ENCODE measurements around the gene ARHGAP24. TPM values are rescaled to one million over a fixed set of nuclear protein-coding genes. Genes with fewer than 3 reads are reported as not detected.

ARHGAP24 gene
- polyA plus RNA-seq, 3 donors = 12.5 to 32.0 (median 18.8) TPM

GRCh38 chr4:85787133-85787532 lies 312.2 kb downstream of the ARHGAP24 start:
- Histone ChIP-seq H4K20me1 (ENCODE audit: insufficient read depth, low read length) (peaks cover 24% of the 10 kb centered on the region), H3K4me1 (ENCODE audit: control insufficient read depth in 1 of 2, insufficient read depth in 2 of 2, low read length in 2 of 2) (no peaks in the 10 kb centered on the region), H2AFZ (ENCODE audit: insufficient read depth, low read depth, low read length, poor library complexity, severe bottlenecking) (no peak overlapping the region), H3K79me2 (ENCODE audit: insufficient read depth, low read length) (no peaks in the 10 kb centered on the region), H3K27ac (ENCODE audit: low read depth in 1 of 2, low read length in 2 of 2) (no peak overlapping the region), H3K9me3 (replicated peaks in 1 of 2; ENCODE audit: control insufficient read depth in 1 of 2, insufficient read depth in 1 of 2, low read length in 2 of 2) (no peaks in the 10 kb centered on the region), H3K4me3 (replicated peaks in 1 of 3; ENCODE audit: low read depth in 2 of 3, low read length in 3 of 3) (no peak overlapping the region), H3K9ac (ENCODE audit: insufficient read depth, low read length, poor library complexity, severe bottlenecking) (no peak overlapping the region), H3K36me3 (replicated peaks in 1 of 2; ENCODE audit: control insufficient read depth in 1 of 2, insufficient read depth in 2 of 2, low read length in 2 of 2) (no peaks in the 10 kb centered on the region), H3K4me2 (replicated peaks; ENCODE audit: extremely low read depth, low read length, poor library complexity, severe bottlenecking) (no peak overlapping the region), H3K27me3 (ENCODE audit: control insufficient read depth in 2 of 2, insufficient read depth in 2 of 2, low read length in 2 of 2) (no peaks in the 10 kb centered on the region)
- TF ChIP-seq, protein P1, sequence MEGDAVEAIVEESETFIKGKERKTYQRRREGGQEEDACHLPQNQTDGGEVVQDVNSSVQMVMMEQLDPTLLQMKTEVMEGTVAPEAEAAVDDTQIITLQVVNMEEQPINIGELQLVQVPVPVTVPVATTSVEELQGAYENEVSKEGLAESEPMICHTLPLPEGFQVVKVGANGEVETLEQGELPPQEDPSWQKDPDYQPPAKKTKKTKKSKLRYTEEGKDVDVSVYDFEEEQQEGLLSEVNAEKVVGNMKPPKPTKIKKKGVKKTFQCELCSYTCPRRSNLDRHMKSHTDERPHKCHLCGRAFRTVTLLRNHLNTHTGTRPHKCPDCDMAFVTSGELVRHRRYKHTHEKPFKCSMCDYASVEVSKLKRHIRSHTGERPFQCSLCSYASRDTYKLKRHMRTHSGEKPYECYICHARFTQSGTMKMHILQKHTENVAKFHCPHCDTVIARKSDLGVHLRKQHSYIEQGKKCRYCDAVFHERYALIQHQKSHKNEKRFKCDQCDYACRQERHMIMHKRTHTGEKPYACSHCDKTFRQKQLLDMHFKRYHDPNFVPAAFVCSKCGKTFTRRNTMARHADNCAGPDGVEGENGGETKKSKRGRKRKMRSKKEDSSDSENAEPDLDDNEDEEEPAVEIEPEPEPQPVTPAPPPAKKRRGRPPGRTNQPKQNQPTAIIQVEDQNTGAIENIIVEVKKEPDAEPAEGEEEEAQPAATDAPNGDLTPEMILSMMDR (IDR thresholded peaks at IDR 0.05) = no peak
- no peaks in the 10 kb centered on the region for H3K4me1 Mint-ChIP-seq
- peak overlapping the region in 1 of 7 donors; percentile 11 for H3K27ac Mint-ChIP-seq
- no peaks in the 10 kb centered on the region for H3K9me3 Mint-ChIP-seq
- intact Hi-C loops (cut with micrococcal nuclease) = no loop called here
- peaks cover 0 to 6% of the 10 kb centered on the region in 2 donors for H3K36me3 Mint-ChIP-seq
- WGBS (ENCODE audit: insufficient coverage) = no CpG with 5 or more reads among the region's 3 CpGs
- H3K27me3 Mint-ChIP-seq (ENCODE audit: low read depth in 3 of 3) = no peaks in the 10 kb centered on the region
- no peak for DNase-seq
- no peak overlapping the region for H3K4me3 Mint-ChIP-seq

DNA sequence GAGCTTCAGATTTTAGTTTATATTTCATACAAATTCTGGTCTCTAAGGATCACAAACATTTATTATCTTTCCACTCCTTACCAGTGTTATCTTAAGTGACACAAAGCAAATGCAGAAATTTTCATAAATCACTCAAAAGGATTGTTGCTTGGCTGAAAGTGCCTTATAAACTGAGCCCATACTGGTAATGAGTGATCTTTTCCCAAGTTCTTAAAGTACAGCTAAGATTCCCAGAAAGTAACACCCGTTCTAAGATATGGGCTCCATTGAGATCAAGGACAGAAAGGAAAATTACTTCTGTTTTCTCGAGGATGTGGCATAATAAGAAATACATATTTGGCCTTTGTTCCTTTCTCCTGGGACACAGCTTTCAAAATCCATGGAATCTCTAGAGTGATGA lies 313.7 kb downstream of the ARHGAP24 start:
- peaks cover 0 to 6% of the 10 kb centered on the region in 2 donors for H3K36me3 Mint-ChIP-seq
- no peak overlapping the region for H3K27ac Mint-ChIP-seq
- no peaks in the 10 kb centered on the region for H3K4me1 Mint-ChIP-seq

More for the DNA sequence above, 313.7 kb downstream of the ARHGAP24 start:
- no peaks in the 10 kb centered on the region for H3K36me3 ChIP-seq (replicated peaks in 1 of 2; ENCODE audit: control insufficient read depth in 1 of 2, insufficient read depth in 2 of 2, low read length in 2 of 2)
- no peak overlapping the region for H3K9ac ChIP-seq (ENCODE audit: insufficient read depth, low read length, poor library complexity, severe bottlenecking)
- no peak for DNase-seq
- H3K27me3 ChIP-seq (ENCODE audit: control insufficient read depth in 2 of 2, insufficient read depth in 2 of 2, low read length in 2 of 2) = no peaks in the 10 kb centered on the region
- TF ChIP-seq, protein P1 (IDR thresholded peaks at IDR 0.05) = no peak
- Mint-ChIP-seq H3K9me3 (no peaks in the 10 kb centered on the region), H3K27me3 (ENCODE audit: low read depth in 3 of 3) (no peaks in the 10 kb centered on the region), H3K4me3 (no peak overlapping the region)
- H4K20me1 ChIP-seq (ENCODE audit: insufficient read depth, low read length) = peaks cover 24% of the 10 kb centered on the region
- intact Hi-C loops (cut with micrococcal nuclease) = no loop called here
- no peak overlapping the region for H3K4me2 ChIP-seq (replicated peaks; ENCODE audit: extremely low read depth, low read length, poor library complexity, severe bottlenecking)
- no peaks in the 10 kb centered on the region for H3K4me1 ChIP-seq (ENCODE audit: control insufficient read depth in 1 of 2, insufficient read depth in 2 of 2, low read length in 2 of 2)
- no peak overlapping the region for H3K27ac ChIP-seq (ENCODE audit: low read depth in 1 of 2, low read length in 2 of 2)
- H2AFZ ChIP-seq (ENCODE audit: insufficient read depth, low read depth, low read length, poor library complexity, severe bottlenecking) = no peak overlapping the region
- H3K9me3 ChIP-seq (replicated peaks in 1 of 2; ENCODE audit: control insufficient read depth in 1 of 2, insufficient read depth in 1 of 2, low read length in 2 of 2) = no peaks in the 10 kb centered on the region
- H3K4me3 ChIP-seq (replicated peaks in 1 of 3; ENCODE audit: low read depth in 2 of 3, low read length in 3 of 3) = no peak overlapping the region
- no peaks in the 10 kb centered on the region for H3K79me2 ChIP-seq (ENCODE audit: insufficient read depth, low read length)
- 100% methylated on average over 1 of the region's 2 CpGs for WGBS (ENCODE audit: insufficient coverage)

Data from CD14-positive monocyte (primary cell).